AG04449 (cell line): ENCODE measurements around the gene GALNT3.

ENCODE experiments used
- CTCF ChIA-PET: fragments of 350-600 bp; formaldehyde crosslinking; extraction: SDS; loops from one replicate; lab custom pipeline; 2021; ENCODE audit warnings: antibody characterized with exemption; lab: Yijun Ruan, JAX
- POLR2A ChIA-PET: fragments of 400-600, 350-600 bp; formaldehyde crosslinking; extraction: SDS; loops from one replicate; lab custom pipeline; 2020; ENCODE audit warnings: antibody characterized with exemption, inconsistent platforms; lab: Yijun Ruan, JAX
- DNase-seq: peaks from one replicate; pipeline ENCODE4 v3.0.0-alpha.2; 2010; ENCODE audit warnings: low read depth, low spot score
- H3K4me3 ChIP-seq: 2 replicates; pipeline ENCODE4 v1.5.1; 2011; ENCODE audit warnings: low read depth, mild to moderate bottlenecking, control low read depth, low read length
- CTCF ChIP-seq: IDR thresholded peaks from one replicate; pipeline ENCODE4 v1.5.1; 2011; ENCODE audit warnings: mild to moderate bottlenecking, moderate library complexity, low read length, control low read depth, inconsistent platforms; ENCODE audit not compliant: insufficient read depth; ENCODE audit errors: missing control alignments

GALNT3 gene

GRCh38 chr2:165778187-165778556 lies 15.9 kb downstream of the GALNT3 start:
- POLR2A ChIA-PET, result no interaction called here
- CTCF ChIA-PET, result no interaction called here
- no peak for TF ChIP-seq CTCF
- no peak for DNase-seq
- H3K4me3 ChIP-seq, result no peak overlapping the region

DNA sequence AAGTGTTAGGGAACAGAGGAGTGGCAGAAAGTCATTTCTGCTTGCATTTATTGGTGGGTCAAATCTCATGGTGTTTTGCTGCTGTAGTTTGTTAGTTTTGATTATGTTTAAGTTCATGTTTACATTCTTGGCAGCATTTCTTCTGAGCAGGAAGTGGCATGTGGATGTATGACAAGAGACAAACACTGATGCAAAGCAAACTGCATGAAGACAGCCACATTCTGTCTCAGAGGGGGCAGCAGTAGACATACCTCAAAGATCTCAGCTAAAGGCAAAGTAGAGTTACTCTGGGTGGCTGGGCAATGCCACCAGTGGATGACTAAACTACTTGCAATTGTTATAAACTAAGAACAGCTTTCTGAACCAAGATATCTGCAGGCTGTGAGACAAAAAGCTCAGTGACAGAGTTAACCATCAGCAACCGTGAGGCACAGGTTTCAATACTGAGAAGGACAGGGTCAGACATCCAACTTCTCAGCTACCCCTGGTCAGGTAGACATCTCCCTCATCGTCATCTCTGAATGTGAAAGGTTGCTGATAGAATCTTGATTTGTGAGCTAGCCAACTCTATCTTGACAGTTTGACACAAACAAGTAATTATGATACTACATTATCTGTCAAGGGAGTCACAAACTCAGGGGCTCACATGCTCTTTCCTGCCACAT lies 16.4 kb downstream of the GALNT3 start:
- H3K4me3 ChIP-seq, result no peak overlapping the region
- ChIA-PET POLR2A (no interaction called here), CTCF (no interaction called here)
- no peak for TF ChIP-seq CTCF
- DNase-seq, result no peak

- DNase-seq, result no peak
- no peak for TF ChIP-seq CTCF
- no peak overlapping the region for H3K4me3 ChIP-seq
- CTCF ChIA-PET, result no interaction called here
- POLR2A ChIA-PET, result no interaction called here
These were observed 17.3 kb downstream of the GALNT3 start for GRCh38 chr2:165776796-165777195.

DNA sequence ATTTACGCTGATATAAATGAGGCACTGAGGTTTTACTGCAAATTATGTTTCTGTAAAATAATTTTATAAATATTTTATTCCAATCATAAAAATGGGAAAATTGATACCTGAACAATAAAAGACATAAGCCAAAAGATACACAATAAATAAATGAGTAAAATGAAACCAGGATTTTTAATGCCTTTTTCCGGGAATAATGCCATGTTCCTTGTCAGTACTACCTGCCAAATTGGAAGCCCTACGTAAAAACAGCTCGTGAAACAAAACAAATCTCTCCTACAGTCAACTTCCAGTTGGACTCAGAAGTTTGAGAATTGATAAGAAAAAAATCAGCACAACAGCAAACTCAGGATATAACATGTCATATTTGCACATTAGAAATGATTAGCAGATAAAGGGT lies 18.0 kb downstream of the GALNT3 start:
- CTCF ChIA-PET, result no interaction called here
- no peak for DNase-seq

GRCh38 chr2:165773684-165774083 lies 20.4 kb downstream of the GALNT3 start:
- H3K4me3 ChIP-seq, result no peak overlapping the region
- CTCF ChIA-PET, result no interaction called here
- TF ChIP-seq CTCF, result no peak
- POLR2A ChIA-PET, result no interaction called here
- no peak for DNase-seq

More for the DNA sequence above, 18.0 kb downstream of the GALNT3 start:
- TF ChIP-seq CTCF, result no peak
- H3K4me3 ChIP-seq, result no peak overlapping the region
- POLR2A ChIA-PET, result interaction anchor here (0.6 kb wide), 1 partner anchor 15 kb away, joined by 3 read pairs; no protein-coding TSS in a partner anchor

DNA sequence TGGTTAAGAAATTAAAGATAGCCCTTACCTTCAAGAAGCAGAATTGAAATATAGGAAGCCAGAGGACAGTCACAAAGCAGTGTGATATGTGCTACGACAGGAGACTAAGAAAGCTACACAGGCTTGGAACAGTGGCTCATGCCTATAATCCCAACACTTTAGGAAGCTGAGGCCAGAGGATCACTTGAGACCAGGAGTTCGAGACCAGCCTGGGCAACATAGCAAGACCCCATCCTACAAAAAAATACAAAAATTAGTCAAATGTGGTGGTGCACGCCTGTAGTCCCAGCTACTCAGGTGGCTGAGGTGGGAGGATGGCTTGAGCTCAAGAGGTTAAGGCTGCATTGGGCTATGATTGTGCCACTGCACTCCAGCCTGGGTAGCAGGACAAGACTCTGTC lies 21.9 kb downstream of the GALNT3 start:
- ChIA-PET POLR2A (no interaction called here), CTCF (no interaction called here)
- TF ChIP-seq CTCF, result no peak
- no peak overlapping the region for H3K4me3 ChIP-seq
- no peak for DNase-seq
